Esophagus muscularis mucosa (tissue), 4 donors: ENCODE data around the gene NTRK1. TPM values are rescaled to one million over a fixed set of nuclear protein-coding genes. Genes with fewer than 3 reads are reported as not detected.
A peak's percentile ranks its signal among the peaks of the same experiment; 100 is the strongest.

ENCODE experiments used
- DNase-seq: peaks from one replicate; pipeline ENCODE4 v3.0.0-alpha.2; 2017; ENCODE audit errors: extremely low spot score
- H3K27ac ChIP-seq, 4 donors: fragments of 200-600 bp; sonication (generic); replicated peaks in 1 of 4; 1 replicate in 3 of 4; 2 replicates in 1 of 4; pipeline ENCODE4 v1.5.1; 2016 to 2019; ENCODE audit warnings: mild to moderate bottlenecking in 1 of 4
- H3K27me3 ChIP-seq, 4 donors: fragments of 200-600 bp; sonication (generic); one replicate each; pipeline versions ENCODE4 v1.5.1 to v1.6.0; 2016 to 2019
- H3K36me3 ChIP-seq, 4 donors: fragments of 200-600 bp; sonication (generic); one replicate each; pipeline ENCODE4 v1.5.1; 2016 to 2019
- H3K4me1 ChIP-seq, 4 donors: fragments of 200-600 bp; sonication (generic); one replicate each; pipeline ENCODE4 v1.5.1; 2016 to 2019
- H3K4me3 ChIP-seq, 4 donors: fragments of 200-600 bp; sonication (generic); 1 replicate in 2 of 4; 2 replicates in 2 of 4; pipeline ENCODE4 v1.5.1; 2016 to 2019; ENCODE audit warnings: mild to moderate bottlenecking in 4 of 4, moderate library complexity in 1 of 4
- H3K9me3 ChIP-seq, 4 donors: fragments of 200-600 bp; sonication (generic); 1 replicate in 3 of 4; 2 replicates in 1 of 4; pipeline ENCODE4 v1.5.1; 2016 to 2019
- EP300 ChIP-seq: sonication (generic); formaldehyde crosslinking; IDR thresholded peaks from one replicate; pipeline ENCODE4 v1.6.1; 2017; ENCODE audit warnings: antibody characterized with exemption
- POLR2A ChIP-seq: fragments of 450-650 bp; IDR thresholded peaks from one replicate; pipeline ENCODE4 v1.6.1; 2017; ENCODE audit warnings: antibody characterized with exemption, moderate library complexity, mild to moderate bottlenecking, low read depth
- POLR2AphosphoS5 ChIP-seq, 2 donors: sonication (generic); formaldehyde crosslinking; IDR thresholded peaks; one replicate each; pipeline ENCODE4 v1.6.1; 2017; ENCODE audit warnings: antibody characterized with exemption in 2 of 2
- WGBS: methylation state at CpG from one replicate; pipeline ENCODE4 v1.1.5; 2018; 5-methylcytosine and 5-hydroxymethylcytosine counted together
- intact Hi-C: fragments of 100-400 bp; cut with DNase I; formaldehyde crosslinking; loops from one replicate; pipeline ENCODE4 v1.15.1; 2023
- total RNA-seq, 4 donors: library from RNA; depleted of rRNA; stranded (reverse); fragments of >200 nt; gene quantifications; one replicate each; pipeline versions ENCODE4 v1.1.0 to v1.2.1, GENCODE V29; 2016
- TF ChIP-seq, protein P1 (sequence below), 3 experiments: fragments of 200-600 bp in 2 of 3; fragments of 450-650 bp in 1 of 3; sonication (generic) in 2 of 3; IDR thresholded peaks; one replicate each; pipeline ENCODE4 v1.5.1; 2017 to 2019; ENCODE audit warnings: antibody characterized with exemption in 3 of 3, mild to moderate bottlenecking in 2 of 3, moderate library complexity in 1 of 3

NTRK1 gene
- total RNA-seq, 4 donors from 2014 or later, result 0.58 to 2.5 (median 1.8) TPM

DNA sequence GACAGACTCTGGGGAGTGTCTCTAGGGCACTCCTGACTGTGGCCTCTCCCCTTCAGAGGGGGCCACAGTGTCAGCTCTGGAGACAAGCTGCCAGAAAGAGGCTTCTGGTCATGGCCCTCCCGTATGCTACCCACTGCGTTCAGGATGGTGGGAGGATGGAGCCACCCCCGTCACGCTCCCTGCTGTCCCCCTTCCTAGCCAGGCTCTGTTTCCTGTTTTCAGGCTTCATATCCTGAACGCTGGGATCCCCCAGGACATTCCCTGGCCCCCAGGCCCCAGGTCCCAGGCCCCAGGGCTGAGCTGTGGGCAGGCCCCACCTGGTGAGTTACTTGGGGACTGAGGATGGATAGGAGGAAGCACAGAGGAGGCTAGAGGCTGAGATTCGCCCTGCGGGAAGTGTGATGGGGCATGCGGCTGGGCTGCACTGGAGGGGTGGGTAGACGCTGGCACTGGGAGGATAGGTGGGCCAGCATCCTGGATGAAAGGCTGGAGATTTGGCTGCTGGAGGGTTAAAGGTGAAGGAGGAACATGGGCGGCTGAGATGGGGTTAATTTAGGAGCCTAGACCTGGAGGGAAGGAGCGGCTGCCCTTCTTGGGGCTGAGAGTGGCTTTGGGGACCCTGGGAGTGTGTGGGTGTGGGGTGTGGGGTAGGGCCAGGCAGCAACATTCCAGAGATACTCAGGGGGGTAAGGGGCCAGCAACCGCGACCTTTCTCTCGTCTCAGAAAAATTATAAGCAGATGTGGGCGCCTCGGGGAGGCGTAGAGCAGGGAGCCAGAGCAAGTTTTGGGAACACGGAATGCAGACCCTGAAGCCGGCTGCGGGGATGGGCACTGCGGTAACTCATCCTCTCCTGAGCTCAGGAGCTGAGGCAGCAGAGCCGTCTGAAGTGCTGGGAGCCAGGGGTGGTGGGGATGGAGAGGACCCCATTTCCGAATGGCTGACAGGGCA is 41.6 kb downstream of the NTRK1 start:
- DNase-seq, result no peak
- TF ChIP-seq, protein P1, sequence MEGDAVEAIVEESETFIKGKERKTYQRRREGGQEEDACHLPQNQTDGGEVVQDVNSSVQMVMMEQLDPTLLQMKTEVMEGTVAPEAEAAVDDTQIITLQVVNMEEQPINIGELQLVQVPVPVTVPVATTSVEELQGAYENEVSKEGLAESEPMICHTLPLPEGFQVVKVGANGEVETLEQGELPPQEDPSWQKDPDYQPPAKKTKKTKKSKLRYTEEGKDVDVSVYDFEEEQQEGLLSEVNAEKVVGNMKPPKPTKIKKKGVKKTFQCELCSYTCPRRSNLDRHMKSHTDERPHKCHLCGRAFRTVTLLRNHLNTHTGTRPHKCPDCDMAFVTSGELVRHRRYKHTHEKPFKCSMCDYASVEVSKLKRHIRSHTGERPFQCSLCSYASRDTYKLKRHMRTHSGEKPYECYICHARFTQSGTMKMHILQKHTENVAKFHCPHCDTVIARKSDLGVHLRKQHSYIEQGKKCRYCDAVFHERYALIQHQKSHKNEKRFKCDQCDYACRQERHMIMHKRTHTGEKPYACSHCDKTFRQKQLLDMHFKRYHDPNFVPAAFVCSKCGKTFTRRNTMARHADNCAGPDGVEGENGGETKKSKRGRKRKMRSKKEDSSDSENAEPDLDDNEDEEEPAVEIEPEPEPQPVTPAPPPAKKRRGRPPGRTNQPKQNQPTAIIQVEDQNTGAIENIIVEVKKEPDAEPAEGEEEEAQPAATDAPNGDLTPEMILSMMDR (IDR thresholded peaks at IDR 0.05), result no peak
- TF ChIP-seq POLR2AphosphoS5 (IDR thresholded peaks at IDR 0.05), result no peak
- no peak for TF ChIP-seq POLR2A
- Histone ChIP-seq H3K4me1 (peaks cover 50 to 81% (median 60%) of the 10 kb centered on the region in 4 donors), H3K27me3 (peaks cover 0 to 59% (median 0%) of the 10 kb centered on the region in 4 donors), H3K9me3 (no peaks in the 10 kb centered on the region), H3K36me3 (peaks cover 0 to 25% (median 9%) of the 10 kb centered on the region in 4 donors), H3K27ac (peak overlapping the region in 1 of 4 donors; percentile 30), H3K4me3 (no peak overlapping the region)
- WGBS, result 73% methylated on average over 16 of the region's 23 CpGs
- intact Hi-C loops, result no loop called here

GRCh38 chr1:156903328-156904091 is 42.8 kb downstream of the NTRK1 start:
- Histone ChIP-seq H3K27ac (no peak overlapping the region), H3K36me3 (peaks cover 0 to 37% (median 15%) of the 10 kb centered on the region in 4 donors)
- 86% methylated on average over 12 of the region's 15 CpGs for WGBS

GRCh38 chr1:156904187-156904959 is 43.7 kb downstream of the NTRK1 start:
- intact Hi-C loops, result no loop called here
- Histone ChIP-seq H3K9me3 (no peaks in the 10 kb centered on the region), H3K27me3 (peaks cover 0 to 57% (median 0%) of the 10 kb centered on the region in 4 donors), H3K27ac (no peak overlapping the region), H3K36me3 (peaks cover 0 to 46% (median 17%) of the 10 kb centered on the region in 4 donors), H3K4me1 (peaks cover 42 to 71% (median 53%) of the 10 kb centered on the region in 4 donors), H3K4me3 (no peak overlapping the region)
- TF ChIP-seq, protein P1 (IDR thresholded peaks at IDR 0.05), result no peak
- no peak for TF ChIP-seq POLR2A
- no peak for TF ChIP-seq POLR2AphosphoS5 (IDR thresholded peaks at IDR 0.05)
- TF ChIP-seq EP300, result no peak
- DNase-seq, result no peak
- 77% methylated on average over 16 of the region's 19 CpGs for WGBS

More at GRCh38 chr1:156903328-156904091, 42.8 kb downstream of the NTRK1 start:
- H3K27me3 ChIP-seq, result peaks cover 0 to 60% (median 0%) of the 10 kb centered on the region in 4 donors
- TF ChIP-seq POLR2A, result no peak
- TF ChIP-seq POLR2AphosphoS5 (IDR thresholded peaks at IDR 0.05), result no peak
- TF ChIP-seq EP300, result no peak
- TF ChIP-seq, protein P1 (IDR thresholded peaks at IDR 0.05), result no peak
- intact Hi-C loops, result no loop called here
- no peaks in the 10 kb centered on the region for H3K9me3 ChIP-seq
- H3K4me3 ChIP-seq, result no peak overlapping the region
- peaks cover 45 to 79% (median 58%) of the 10 kb centered on the region in 4 donors for H3K4me1 ChIP-seq
- DNase-seq, result no peak

- no peak for DNase-seq
- peaks cover 0 to 58% (median 0%) of the 10 kb centered on the region in 4 donors for H3K27me3 ChIP-seq
- intact Hi-C loops, result no loop called here
- 80% methylated on average over 6 of the region's 16 CpGs for WGBS
- TF ChIP-seq, protein P1 (IDR thresholded peaks at IDR 0.05), result no peak
- TF ChIP-seq POLR2AphosphoS5 (IDR thresholded peaks at IDR 0.05), result no peak
- no peak for TF ChIP-seq EP300
- no peak for TF ChIP-seq POLR2A
- H3K4me1 ChIP-seq, result peaks cover 40 to 64% (median 45%) of the 10 kb centered on the region in 4 donors
- H3K27ac ChIP-seq, result no peak overlapping the region
- H3K4me3 ChIP-seq, result no peak overlapping the region
- peaks cover 0 to 54% (median 20%) of the 10 kb centered on the region in 4 donors for H3K36me3 ChIP-seq
- no peaks in the 10 kb centered on the region for H3K9me3 ChIP-seq
Observed at GRCh38 chr1:156905176-156905575, 44.5 kb downstream of the NTRK1 start.
